Kidney epithelial cell (primary cell): ENCODE measurements around the gene PPP4R2. TPM values are rescaled to one million over a fixed set of nuclear protein-coding genes. Genes with fewer than 3 reads are reported as not detected.

ENCODE experiments used
- DNase-seq: peaks from one replicate; pipeline ENCODE4 v3.0.0-alpha.2; 2010; ENCODE audit warnings: low read depth
- H3K27me3 ChIP-seq: 2 replicates; pipeline ENCODE4 v1.6.0; 2011; ENCODE audit warnings: low read length; ENCODE audit not compliant: control insufficient read depth, insufficient read depth
- H3K36me3 ChIP-seq: 2 replicates; pipeline ENCODE4 v1.5.1; 2011; ENCODE audit warnings: low read length; ENCODE audit not compliant: control insufficient read depth, insufficient read depth
- H3K4me3 ChIP-seq: 2 replicates; pipeline ENCODE4 v1.5.1; 2011; ENCODE audit warnings: low read depth, mild to moderate bottlenecking, control low read depth, low read length
- CTCF ChIP-seq: IDR thresholded peaks from 2 replicates; pipeline ENCODE4 v1.5.1; 2011; ENCODE audit warnings: mild to moderate bottlenecking, moderate library complexity, low read length, control low read depth, inconsistent platforms; ENCODE audit not compliant: insufficient read depth, poor library complexity, severe bottlenecking
- total RNA-seq: library from RNA; depleted of rRNA; stranded (reverse); fragments of >200 nt; gene quantifications from 2 replicates; pipeline ENCODE4 v1.2.3, GENCODE V29; 2015

The PPP4R2 gene
- total RNA-seq, 1 donor from 2014 or later, result 42.5 TPM

GRCh38 chr3:72962317-72962716 is 34.3 kb upstream of the PPP4R2 start:
- Histone ChIP-seq H3K4me3 (no peak overlapping the region), H3K36me3 (no peaks in the 10 kb centered on the region), H3K27me3 (no peaks in the 10 kb centered on the region)
- DNase-seq, result no peak
- no peak for TF ChIP-seq CTCF

GRCh38 chr3:72964633-72965032 is 32.0 kb upstream of the PPP4R2 start:
- no peak for DNase-seq
- no peaks in the 10 kb centered on the region for H3K36me3 ChIP-seq
- no peak for TF ChIP-seq CTCF

GRCh38 chr3:72968266-72968664 is 28.3 kb upstream of the PPP4R2 start:
- Histone ChIP-seq H3K4me3 (no peak overlapping the region), H3K36me3 (no peaks in the 10 kb centered on the region), H3K27me3 (no peaks in the 10 kb centered on the region)
- no peak for TF ChIP-seq CTCF
- DNase-seq, result no peak

More at GRCh38 chr3:72964633-72965032, 32.0 kb upstream of the PPP4R2 start:
- Histone ChIP-seq H3K27me3 (no peaks in the 10 kb centered on the region), H3K4me3 (no peak overlapping the region)

- Histone ChIP-seq H3K27me3 (no peaks in the 10 kb centered on the region), H3K4me3 (no peak overlapping the region), H3K36me3 (no peaks in the 10 kb centered on the region)
- no peak for DNase-seq
- TF ChIP-seq CTCF, result no peak
These were observed 26.8 kb upstream of the PPP4R2 start for GRCh38 chr3:72969766-72970165.

- no peak for TF ChIP-seq CTCF
- no peaks in the 10 kb centered on the region for H3K36me3 ChIP-seq
- H3K27me3 ChIP-seq, result no peaks in the 10 kb centered on the region
- no peak overlapping the region for H3K4me3 ChIP-seq
- DNase-seq, result no peak
These were observed 25.7 kb upstream of the PPP4R2 start for GRCh38 chr3:72970942-72971341.

GRCh38 chr3:72972706-72973030 is 23.9 kb upstream of the PPP4R2 start:
- TF ChIP-seq CTCF, result no peak
- H3K27me3 ChIP-seq, result no peaks in the 10 kb centered on the region
- no peaks in the 10 kb centered on the region for H3K36me3 ChIP-seq
- H3K4me3 ChIP-seq, result no peak overlapping the region
- no peak for DNase-seq
